Chondrocyte (in vitro differentiated cells): ENCODE data around the gene CNTNAP5. TPM values are rescaled to one million over a fixed set of nuclear protein-coding genes. Genes with fewer than 3 reads are reported as not detected.

Source experiments
- DNase-seq: peaks from one replicate; pipeline ENCODE4 v3.0.0; 2021; ENCODE audit warnings: mixed read lengths, low spot score
- H3K27ac Mint-ChIP-seq: one replicate; pipeline ENCODE4 v1.8.0; 2021; ENCODE audit warnings: mild to moderate bottlenecking, moderate library complexity, mixed read lengths; ENCODE audit not compliant: unreplicated experiment
- H3K27me3 Mint-ChIP-seq: 2 replicates; pipeline ENCODE4 v1.8.0; 2021; ENCODE audit warnings: low read depth, mixed read lengths
- H3K36me3 Mint-ChIP-seq: 2 replicates; pipeline ENCODE4 v1.8.0; 2021; ENCODE audit warnings: low read depth, mixed read lengths
- H3K4me1 Mint-ChIP-seq: 2 replicates; pipeline ENCODE4 v1.8.0; 2021; ENCODE audit warnings: low read depth, mild to moderate bottlenecking, mixed read lengths
- H3K4me3 Mint-ChIP-seq: one replicate; pipeline ENCODE4 v1.8.0; 2021; ENCODE audit warnings: mild to moderate bottlenecking, moderate library complexity, mixed read lengths; ENCODE audit not compliant: unreplicated experiment
- H3K9me3 Mint-ChIP-seq: 2 replicates; pipeline ENCODE4 v1.8.0; 2021; ENCODE audit warnings: low read depth, mixed read lengths
- total RNA-seq: library from RNA; stranded (reverse); gene quantifications from 3 replicates; pipeline ENCODE4 v1.2.1, GENCODE V29; 2021
- TF ChIP-seq, protein P1 (sequence below): fragments of 200-600 bp; sonication (generic); IDR thresholded peaks from 2 replicates; pipeline ENCODE4 v1.5.0; 2021; ENCODE audit warnings: antibody characterized with exemption, mild to moderate bottlenecking, moderate library complexity

Gene CNTNAP5
- total RNA-seq, 1 donor from 2014 or later = not detected

DNA sequence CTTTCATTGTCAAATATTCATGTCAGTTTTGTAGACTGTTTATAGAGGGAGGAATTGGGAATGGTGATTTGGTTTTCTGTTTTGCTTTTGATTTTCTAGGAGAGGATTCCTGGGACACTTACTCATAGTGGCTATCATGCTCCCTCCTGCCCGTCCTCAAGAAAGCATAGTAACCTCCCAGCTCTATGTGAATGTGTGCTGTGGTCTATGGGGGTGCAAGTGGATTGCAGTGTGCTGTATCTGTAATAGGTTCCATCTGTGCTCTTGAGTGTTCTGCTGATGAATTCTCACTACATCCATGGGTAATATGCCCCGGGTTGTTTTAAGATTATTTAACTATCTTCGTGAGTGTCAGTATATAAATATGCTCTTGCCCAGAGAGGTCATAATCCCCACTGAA, 811.3 kb downstream of the CNTNAP5 start:
- DNase-seq = no peak
- Mint-ChIP-seq H3K36me3 (no peaks in the 10 kb centered on the region), H3K9me3 (peaks cover 25% of the 10 kb centered on the region), H3K4me3 (no peak overlapping the region), H3K27me3 (no peaks in the 10 kb centered on the region), H3K4me1 (no peaks in the 10 kb centered on the region), H3K27ac (no peak overlapping the region)
- TF ChIP-seq, protein P1, sequence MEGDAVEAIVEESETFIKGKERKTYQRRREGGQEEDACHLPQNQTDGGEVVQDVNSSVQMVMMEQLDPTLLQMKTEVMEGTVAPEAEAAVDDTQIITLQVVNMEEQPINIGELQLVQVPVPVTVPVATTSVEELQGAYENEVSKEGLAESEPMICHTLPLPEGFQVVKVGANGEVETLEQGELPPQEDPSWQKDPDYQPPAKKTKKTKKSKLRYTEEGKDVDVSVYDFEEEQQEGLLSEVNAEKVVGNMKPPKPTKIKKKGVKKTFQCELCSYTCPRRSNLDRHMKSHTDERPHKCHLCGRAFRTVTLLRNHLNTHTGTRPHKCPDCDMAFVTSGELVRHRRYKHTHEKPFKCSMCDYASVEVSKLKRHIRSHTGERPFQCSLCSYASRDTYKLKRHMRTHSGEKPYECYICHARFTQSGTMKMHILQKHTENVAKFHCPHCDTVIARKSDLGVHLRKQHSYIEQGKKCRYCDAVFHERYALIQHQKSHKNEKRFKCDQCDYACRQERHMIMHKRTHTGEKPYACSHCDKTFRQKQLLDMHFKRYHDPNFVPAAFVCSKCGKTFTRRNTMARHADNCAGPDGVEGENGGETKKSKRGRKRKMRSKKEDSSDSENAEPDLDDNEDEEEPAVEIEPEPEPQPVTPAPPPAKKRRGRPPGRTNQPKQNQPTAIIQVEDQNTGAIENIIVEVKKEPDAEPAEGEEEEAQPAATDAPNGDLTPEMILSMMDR = no peak

DNA sequence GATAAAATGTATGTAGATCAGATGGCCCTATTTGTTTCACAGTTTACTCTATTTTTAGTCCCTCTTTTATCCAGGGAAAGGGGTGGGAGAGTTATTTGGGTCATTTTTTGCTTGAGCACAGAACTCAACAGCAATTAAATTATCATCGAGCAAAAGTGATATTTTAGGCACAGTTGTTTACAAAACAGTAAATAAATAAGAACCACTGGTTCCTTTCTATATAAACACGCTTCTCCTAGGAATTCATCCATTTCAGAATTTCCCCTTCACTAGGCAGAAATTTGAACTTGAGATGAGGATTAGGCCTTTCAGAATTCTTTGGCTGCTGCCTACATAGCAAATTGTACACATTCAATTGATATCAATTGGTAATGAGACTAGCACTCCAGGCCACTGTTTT, 812.4 kb downstream of the CNTNAP5 start:
- no peak for DNase-seq
- H3K27ac Mint-ChIP-seq = no peak overlapping the region
- H3K4me1 Mint-ChIP-seq = no peaks in the 10 kb centered on the region
- peaks cover 27% of the 10 kb centered on the region for H3K9me3 Mint-ChIP-seq
- H3K4me3 Mint-ChIP-seq = no peak overlapping the region
- TF ChIP-seq, protein P1 = no peak
- no peaks in the 10 kb centered on the region for H3K36me3 Mint-ChIP-seq
- no peaks in the 10 kb centered on the region for H3K27me3 Mint-ChIP-seq

DNA sequence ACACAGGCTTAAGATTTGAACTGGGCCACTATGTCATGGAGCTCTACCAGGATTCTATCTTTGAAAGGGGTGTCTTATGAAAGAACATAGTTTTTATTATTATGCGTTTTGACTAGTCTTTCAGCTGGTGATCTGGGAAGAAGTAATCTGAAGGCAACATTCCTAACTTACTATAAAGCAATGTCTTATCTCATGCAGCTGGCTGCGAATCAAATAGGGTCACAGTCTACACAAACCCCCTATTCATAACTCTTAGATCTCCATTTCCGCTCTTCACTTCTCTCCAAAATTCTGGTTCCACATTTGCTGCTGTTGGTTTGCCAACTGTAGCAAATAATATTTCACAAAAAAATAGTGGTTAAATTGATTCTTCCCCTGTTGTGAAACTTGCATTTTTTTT, 813.3 kb downstream of the CNTNAP5 start:
- no peak for DNase-seq
- Mint-ChIP-seq H3K27me3 (no peaks in the 10 kb centered on the region), H3K4me3 (no peak overlapping the region), H3K27ac (no peak overlapping the region), H3K36me3 (no peaks in the 10 kb centered on the region), H3K4me1 (no peaks in the 10 kb centered on the region), H3K9me3 (peaks cover 32% of the 10 kb centered on the region)
- TF ChIP-seq, protein P1 = no peak

DNA sequence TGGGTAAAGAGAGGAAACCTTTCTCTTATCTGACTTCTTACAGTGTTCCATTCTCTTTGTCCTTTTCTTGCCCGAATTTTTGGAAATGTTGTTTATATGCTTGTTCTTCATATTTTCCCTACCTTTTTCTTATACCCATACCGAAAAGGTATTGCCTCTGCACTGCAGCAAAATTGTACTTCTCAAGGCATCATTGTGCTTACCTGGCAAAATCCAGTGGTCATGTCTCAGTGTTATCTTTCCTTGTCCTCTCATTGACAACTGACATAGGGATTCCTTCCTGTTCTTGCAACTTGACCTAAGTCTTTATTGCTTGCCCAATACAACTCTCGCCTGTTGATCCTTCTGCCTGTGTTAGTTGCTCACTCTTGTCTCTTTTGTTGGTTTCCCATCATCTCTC, 842.2 kb downstream of the CNTNAP5 start:
- Mint-ChIP-seq H3K9me3 (no peaks in the 10 kb centered on the region), H3K4me3 (no peak overlapping the region), H3K36me3 (no peaks in the 10 kb centered on the region), H3K4me1 (no peaks in the 10 kb centered on the region), H3K27me3 (no peaks in the 10 kb centered on the region), H3K27ac (no peak overlapping the region)
- TF ChIP-seq, protein P1 = no peak
- no peak for DNase-seq

DNA sequence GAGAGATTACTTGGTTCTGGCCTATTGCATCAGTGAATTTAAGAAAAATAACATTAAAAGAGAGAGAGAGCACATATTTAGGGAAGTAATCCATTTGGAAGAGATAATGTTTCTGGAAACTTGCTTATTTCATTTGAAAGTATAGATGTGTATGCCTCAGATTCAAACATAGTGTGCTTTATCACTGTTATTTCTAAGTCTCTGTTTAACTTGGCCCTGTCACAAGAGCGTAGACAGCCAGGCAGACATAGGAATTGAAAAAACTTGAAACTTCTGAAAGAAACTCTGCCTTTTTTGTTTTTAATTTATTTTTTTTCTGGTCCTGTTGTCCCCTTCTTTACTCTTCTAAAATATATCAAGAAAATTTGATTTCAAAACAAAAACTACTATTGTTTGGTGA, 849.1 kb downstream of the CNTNAP5 start:
- no peak overlapping the region for H3K27ac Mint-ChIP-seq
- H3K36me3 Mint-ChIP-seq = no peaks in the 10 kb centered on the region
- TF ChIP-seq, protein P1 = no peak
- H3K4me1 Mint-ChIP-seq = peaks cover 4% of the 10 kb centered on the region
- DNase-seq = no peak
- H3K9me3 Mint-ChIP-seq = no peaks in the 10 kb centered on the region
- H3K27me3 Mint-ChIP-seq = no peaks in the 10 kb centered on the region
- H3K4me3 Mint-ChIP-seq = no peak overlapping the region
